Keratinocyte (primary cell): ENCODE results near the gene TACC3. TPM values are rescaled to one million over a fixed set of nuclear protein-coding genes. Genes with fewer than 3 reads are reported as not detected.

ENCODE experiments used
- DNase-seq: peaks from one replicate; pipeline ENCODE4 v3.0.0-alpha.2; 2011; ENCODE audit warnings: low read depth, missing footprints, low spot score
- FAIRE-seq: peaks from 2 replicates; lab custom pipeline; 2011; peaks lifted over from hg19 to GRCh38; lab: Jason Lieb, UNC
- H2AFZ ChIP-seq: 2 replicates; pipeline ENCODE4 v1.6.0; 2012; ENCODE audit warnings: low read length, control low read depth, inconsistent platforms; ENCODE audit not compliant: control insufficient read depth
- H3K27ac ChIP-seq: 2 replicates; pipeline ENCODE4 v1.5.1; 2011; ENCODE audit warnings: low read length; ENCODE audit not compliant: control insufficient read depth, insufficient read depth
- H3K27me3 ChIP-seq: 3 replicates; pipeline ENCODE4 v1.6.0; 2011; ENCODE audit warnings: low read length; ENCODE audit not compliant: control insufficient read depth, insufficient read depth; ENCODE audit errors: extremely low read depth
- H3K36me3 ChIP-seq, 2 experiments: 2 replicates in 1 of 2; 3 replicates in 1 of 2; pipeline ENCODE4 v1.5.1; 2011; ENCODE audit warnings: low read length in 2 of 2, mild to moderate bottlenecking in 1 of 2; ENCODE audit not compliant: control insufficient read depth in 2 of 2, insufficient read depth in 2 of 2; ENCODE audit errors: extremely low read depth in 1 of 2
- H3K4me1 ChIP-seq: 3 replicates; pipeline ENCODE4 v1.5.1; 2011; ENCODE audit warnings: low read length; ENCODE audit not compliant: control insufficient read depth, insufficient read depth; ENCODE audit errors: extremely low read depth
- H3K4me2 ChIP-seq: 3 replicates; pipeline ENCODE4 v1.6.0; 2011; ENCODE audit warnings: low read depth, low read length; ENCODE audit not compliant: control insufficient read depth, insufficient read depth; ENCODE audit errors: extremely low read depth
- H3K4me3 ChIP-seq, 3 experiments: fragments of 200-600 bp in 1 of 3; sonication (generic) in 1 of 3; 2 replicates in 2 of 3; 3 replicates in 1 of 3; pipeline ENCODE4 v1.5.1; 2011 to 2016; ENCODE audit warnings: low read length in 3 of 3, mild to moderate bottlenecking in 3 of 3, control low read depth in 2 of 3, inconsistent platforms in 1 of 3, low read depth in 1 of 3, mixed read lengths in 1 of 3, mixed run types in 1 of 3, moderate library complexity in 1 of 3; ENCODE audit not compliant: control insufficient read depth in 2 of 3, insufficient read depth in 2 of 3; ENCODE audit errors: extremely low read depth in 1 of 3
- H3K79me2 ChIP-seq: 2 replicates; pipeline ENCODE4 v1.6.0; 2012; ENCODE audit warnings: low read length; ENCODE audit not compliant: control insufficient read depth, insufficient read depth
- H3K9ac ChIP-seq: 3 replicates; pipeline ENCODE4 v1.6.0; 2011; ENCODE audit warnings: low read length; ENCODE audit not compliant: control insufficient read depth, insufficient read depth; ENCODE audit errors: extremely low read depth
- H3K9me1 ChIP-seq: 3 replicates; pipeline ENCODE4 v1.6.0; 2011; ENCODE audit warnings: low read length; ENCODE audit not compliant: control insufficient read depth, insufficient read depth; ENCODE audit errors: extremely low read depth
- H3K9me3 ChIP-seq: 2 replicates; pipeline ENCODE4 v1.5.1; 2012; ENCODE audit warnings: low read depth, low read length; ENCODE audit not compliant: control insufficient read depth
- H4K20me1 ChIP-seq: 3 replicates; pipeline ENCODE4 v1.6.0; 2011; ENCODE audit warnings: low read length; ENCODE audit not compliant: control insufficient read depth, insufficient read depth; ENCODE audit errors: extremely low read depth
- CTCF ChIP-seq, 3 experiments: IDR thresholded peaks in 1 of 3; conservative IDR thresholded peaks in 1 of 3; optimal IDR thresholded peaks in 1 of 3; 2 replicates in 2 of 3; 3 replicates in 1 of 3; pipeline versions ENCODE3 to v1.5.1; 2011; ENCODE audit warnings: low read length in 3 of 3, mild to moderate bottlenecking in 3 of 3, moderate library complexity in 2 of 3, control low read depth in 1 of 3, inconsistent platforms in 1 of 3; ENCODE audit not compliant: insufficient read depth in 2 of 3; ENCODE audit errors: extremely low read depth in 1 of 3
- EZH2 ChIP-seq: IDR thresholded peaks from one replicate; pipeline ENCODE4 v1.6.1; 2012; ENCODE audit warnings: inconsistent platforms, mild to moderate bottlenecking, low read length, moderate library complexity
- dilution Hi-C: fragments of 300-500 bp; cut with MboI; formaldehyde crosslinking; loops from one replicate; pipeline ENCODE4 v1.7.0; 2020; ENCODE audit warnings: low sequenced_read_pairs; ENCODE audit not compliant: extremely low pct_ligation_motif_present
- polyA plus RNA-seq, 5 experiments: library from polyadenylated mRNA; depleted of rRNA in 3 of 5; stranded (reverse) in 3 of 5; stranded (forward) in 1 of 5; unstranded in 1 of 5; fragments of >200 nt; gene quantifications; 1 replicate in 1 of 5; 2 replicates in 3 of 5; 3 replicates in 1 of 5; pipeline versions ENCODE4 v1.2.1 to v1.2.3, GENCODE V29; 2011 to 2012; ENCODE audit warnings: missing spikeins in 2 of 5, low read depth in 1 of 5, low replicate concordance in 1 of 5

Gene TACC3
- polyA plus RNA-seq, 1 donor (not counting 4 experiments of a cell fraction or from before 2014, with no cell fraction given), result 19.1 TPM

GRCh38 chr4:1745697-1746096 lies 24.4 kb downstream of the TACC3 start:
- FAIRE-seq (no peak), DNase-seq (no peak)
- Histone ChIP-seq H2AFZ (no peak overlapping the region), H3K4me2 (no peak overlapping the region), H3K27ac (no peak overlapping the region), H4K20me1 (no peaks in the 10 kb centered on the region), H3K4me1 (peaks cover 3% of the 10 kb centered on the region), H3K4me3 (no peak overlapping the region), H3K9me3 (no peaks in the 10 kb centered on the region), H3K9ac (no peak overlapping the region), H3K36me3 (peaks cover 4 to 9% of the 10 kb centered on the region in 2 experiments), H3K79me2 (no peaks in the 10 kb centered on the region), H3K27me3 (no peaks in the 10 kb centered on the region), H3K9me1 (no peaks in the 10 kb centered on the region)
- no peak for TF ChIP-seq CTCF (optimal IDR thresholded peaks at IDR 0.05 in 1 of 3, IDR thresholded peaks at IDR 0.05 in 1 of 3, conservative IDR thresholded peaks at IDR 0.05 in 1 of 3; ENCODE audit: extremely low read depth in 1 of 3, insufficient read depth in 2 of 3, low read length in 3 of 3)
- TF ChIP-seq EZH2, result no peak
- dilution Hi-C loops, result no loop called here

- no peaks in the 10 kb centered on the region for H4K20me1 ChIP-seq
- H3K27ac ChIP-seq, result no peak overlapping the region
- TF ChIP-seq CTCF (optimal IDR thresholded peaks at IDR 0.05 in 1 of 3, IDR thresholded peaks at IDR 0.05 in 1 of 3, conservative IDR thresholded peaks at IDR 0.05 in 1 of 3; ENCODE audit: extremely low read depth in 1 of 3, insufficient read depth in 2 of 3, low read length in 3 of 3) (peak in 2 of 3 experiments; percentile 60 to 81), EZH2 (no peak)
- DNase-seq, result no peak
- H3K4me1 ChIP-seq, result peaks cover 5% of the 10 kb centered on the region
- H3K4me3 ChIP-seq, result no peak overlapping the region
- dilution Hi-C loops, result no loop called here
- no peak overlapping the region for H3K4me2 ChIP-seq
- no peak for FAIRE-seq
- H3K27me3 ChIP-seq, result no peaks in the 10 kb centered on the region
- H3K36me3 ChIP-seq, result peaks cover 0 to 5% of the 10 kb centered on the region in 2 experiments
- H3K9ac ChIP-seq, result no peak overlapping the region
- no peaks in the 10 kb centered on the region for H3K79me2 ChIP-seq
- no peaks in the 10 kb centered on the region for H3K9me1 ChIP-seq
- no peak overlapping the region for H2AFZ ChIP-seq
- H3K9me3 ChIP-seq, result no peaks in the 10 kb centered on the region
Measured at GRCh38 chr4:1746265-1746691, 25.0 kb downstream of the TACC3 start.
